GM23338 (cell line): Measurements from ENCODE around the gene NKX2-4. TPM values are rescaled to one million over a fixed set of nuclear protein-coding genes. Genes with fewer than 3 reads are reported as not detected.

Source experiments
- ATAC-seq: fragments of 200-7000 bp; cut with Tn5 transposase; 3 replicates; pipeline ENCODE4 v1.9.1; 2020
- DNase-seq: peaks from one replicate; pipeline ENCODE4 v3.0.0-alpha.2; 2015; ENCODE audit warnings: low spot score
- H2AFZ ChIP-seq: fragments of 200-600 bp; sonication (generic); 2 replicates; pipeline ENCODE4 v1.8.0; 2016; ENCODE audit warnings: antibody characterized with exemption, mild to moderate bottlenecking, moderate library complexity
- H3F3A ChIP-seq: fragments of 200-600 bp; sonication (generic); replicated peaks from 2 replicates; pipeline ENCODE4 v1.8.0; 2017; ENCODE audit warnings: antibody characterized with exemption, mixed run types, low read depth
- H3K27ac ChIP-seq: fragments of 200-600 bp; sonication (generic); 2 replicates; pipeline ENCODE4 v1.6.1; 2016; ENCODE audit warnings: low read depth
- H3K27me3 ChIP-seq: fragments of 200-600 bp; sonication (generic); 2 replicates; pipeline ENCODE4 v1.8.0; 2016; ENCODE audit warnings: mild to moderate bottlenecking, mixed run types, moderate library complexity; ENCODE audit not compliant: insufficient read depth
- H3K36me3 ChIP-seq: fragments of 200-600 bp; sonication (generic); 2 replicates; pipeline ENCODE4 v1.8.0; 2016; ENCODE audit warnings: mild to moderate bottlenecking; ENCODE audit not compliant: insufficient read depth
- H3K4me1 ChIP-seq: fragments of 200-600 bp; sonication (generic); 2 replicates; pipeline ENCODE4 v1.8.0; 2016; ENCODE audit warnings: mild to moderate bottlenecking, moderate library complexity; ENCODE audit not compliant: insufficient read depth
- H3K4me2 ChIP-seq: fragments of 200-600 bp; sonication (generic); 2 replicates; pipeline ENCODE4 v1.7.1; 2017; ENCODE audit warnings: mixed run types
- H3K4me3 ChIP-seq: fragments of 200-600 bp; sonication (generic); 2 replicates; pipeline ENCODE4 v1.6.1; 2016; ENCODE audit warnings: mixed run types
- H3K79me2 ChIP-seq: fragments of 200-600 bp; sonication (generic); replicated peaks from 2 replicates; pipeline ENCODE4 v1.8.0; 2017; ENCODE audit warnings: mild to moderate bottlenecking; ENCODE audit not compliant: insufficient read depth
- H3K9me2 ChIP-seq: fragments of 200-600 bp; sonication (generic); 2 replicates; pipeline ENCODE4 v1.8.0; 2017; ENCODE audit not compliant: insufficient read depth
- H4K20me1 ChIP-seq: fragments of 200-600 bp; sonication (generic); replicated peaks from 2 replicates; pipeline ENCODE4 v1.8.0; 2017; ENCODE audit warnings: mild to moderate bottlenecking; ENCODE audit not compliant: insufficient read depth
- H3K27ac Mint-ChIP-seq: 2 replicates; pipeline ENCODE4 v1.8.0; 2020; ENCODE audit warnings: inconsistent platforms, mild to moderate bottlenecking, moderate library complexity, mixed read lengths
- H3K27me3 Mint-ChIP-seq: 3 replicates; pipeline ENCODE4 v1.8.0; 2022; ENCODE audit warnings: low read depth, mild to moderate bottlenecking, moderate library complexity, mixed read lengths, inconsistent platforms; ENCODE audit not compliant: insufficient read depth, poor library complexity
- H3K36me3 Mint-ChIP-seq: 3 replicates; pipeline ENCODE4 v1.8.0; 2021; ENCODE audit warnings: low read depth, mild to moderate bottlenecking, inconsistent platforms, moderate library complexity, mixed read lengths
- H3K4me1 Mint-ChIP-seq: 3 replicates; pipeline ENCODE4 v1.8.0; 2020; ENCODE audit warnings: mild to moderate bottlenecking, inconsistent platforms, mixed read lengths
- H3K4me3 Mint-ChIP-seq: 3 replicates; pipeline ENCODE4 v1.8.0; 2021; ENCODE audit warnings: moderate library complexity, mild to moderate bottlenecking, inconsistent platforms, mixed read lengths
- H3K9me3 Mint-ChIP-seq: 3 replicates; pipeline ENCODE4 v1.8.0; 2020; ENCODE audit warnings: moderate library complexity, mild to moderate bottlenecking, inconsistent platforms, mixed read lengths
- CREB1 ChIP-seq: fragments of 250-450 bp; sonication (Bioruptor Pico); IDR thresholded peaks from 2 replicates; pipeline ENCODE4 v1.5.0; 2020; ENCODE audit warnings: low read depth, mild to moderate bottlenecking, moderate library complexity
- CTCF ChIP-seq, 2 experiments: fragments of 200-600 bp in 1 of 2; sonication (generic) in 1 of 2; conservative IDR thresholded peaks; 2 replicates each; pipeline versions ENCODE4 v1.5.1 to v1.6.1; 2016 to 2017; ENCODE audit warnings: antibody characterized with exemption in 2 of 2, low read depth in 2 of 2, mild to moderate bottlenecking in 2 of 2, moderate library complexity in 1 of 2
- ETS1 ChIP-seq: IDR thresholded peaks from 2 replicates; pipeline ENCODE4 v1.6.1; 2016; ENCODE audit warnings: antibody characterized with exemption
- EZH2 ChIP-seq: fragments of 200-600 bp; sonication (generic); IDR thresholded peaks from one replicate; pipeline ENCODE4 v1.8.0; 2017; ENCODE audit warnings: antibody characterized with exemption, mild to moderate bottlenecking, low read depth; ENCODE audit not compliant: unreplicated experiment
- EZH2phosphoT487 ChIP-seq: fragments of 200-600 bp; sonication (generic); IDR thresholded peaks from one replicate; pipeline ENCODE4 v1.8.1; 2018; ENCODE audit warnings: antibody characterized with exemption; ENCODE audit not compliant: unreplicated experiment
- JUNB ChIP-seq: IDR thresholded peaks from one replicate; pipeline ENCODE4 v1.6.1; 2016; ENCODE audit warnings: antibody characterized with exemption; ENCODE audit not compliant: unreplicated experiment
- NANOG ChIP-seq: IDR thresholded peaks from 2 replicates; pipeline ENCODE4 v1.6.1; 2016; ENCODE audit warnings: antibody characterized with exemption, borderline replicate concordance
- POLR2AphosphoS5 ChIP-seq: IDR thresholded peaks from 2 replicates; pipeline ENCODE4 v1.6.1; 2016; ENCODE audit warnings: antibody characterized with exemption, low read depth
- STAT1 ChIP-seq: IDR thresholded peaks from one replicate; pipeline ENCODE4 v1.6.1; 2016; ENCODE audit warnings: antibody characterized with exemption; ENCODE audit not compliant: unreplicated experiment
- ZNF114 ChIP-seq: fragments of 250-450 bp; sonication (Bioruptor Pico); IDR thresholded peaks from 2 replicates; pipeline ENCODE4 v1.5.0; 2020; ENCODE audit warnings: mild to moderate bottlenecking, moderate library complexity
- ZNF331 ChIP-seq: fragments of 250-450 bp; sonication (Bioruptor Pico); IDR thresholded peaks from 2 replicates; pipeline ENCODE4 v1.5.0; 2020; ENCODE audit warnings: low read depth, mild to moderate bottlenecking, moderate library complexity
- polyA plus RNA-seq: library from polyadenylated mRNA; unstranded; fragments of >200 nt; fragmentation: Nextera tagmentation; extraction: Ambion mirVana; gene quantifications from 2 replicates; pipeline ENCODE4 v1.2.1, GENCODE V29; 2016
- total RNA-seq: library from RNA; depleted of rRNA; stranded (reverse); fragments of >200 nt; shearing (Covaris generic); gene quantifications from 2 replicates; pipeline ENCODE4 v1.2.3, GENCODE V29; 2014
- TF ChIP-seq, protein P1 (sequence below): fragments of 250-450 bp; sonication (Bioruptor Pico); IDR thresholded peaks from 2 replicates; pipeline ENCODE4 v1.5.0; 2020; ENCODE audit warnings: mild to moderate bottlenecking, moderate library complexity
- TF ChIP-seq, protein P2 (sequence below): IDR thresholded peaks from one replicate; pipeline ENCODE4 v1.6.1; 2018; ENCODE audit warnings: antibody characterized with exemption; ENCODE audit not compliant: unreplicated experiment

The NKX2-4 gene
- total and polyA plus RNA-seq, 2 experiments from 2014 or later = 0.61 to 2.1 TPM

DNA sequence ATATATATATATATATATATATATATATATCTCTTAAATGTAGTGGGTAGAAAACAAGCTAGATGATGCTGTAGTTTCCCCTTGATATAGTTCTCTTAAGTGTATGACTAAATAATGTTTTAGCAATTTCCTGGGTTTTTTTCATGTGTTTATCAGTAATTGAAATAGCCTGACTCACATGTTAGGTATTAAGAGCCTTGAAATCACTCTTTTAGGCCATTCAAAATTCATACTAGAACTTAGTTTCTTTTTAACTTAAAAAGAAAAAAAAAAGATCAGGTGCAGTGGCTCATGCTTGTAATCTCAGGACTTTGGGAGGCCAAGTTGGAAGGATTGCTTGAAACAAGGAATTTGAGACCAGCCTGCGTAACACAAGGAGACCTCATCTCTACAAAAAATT is 44.1 kb downstream of the NKX2-4 start:
- Histone ChIP-seq H3K27me3 (no peaks in the 10 kb centered on the region), H3K79me2 (peaks cover 4% of the 10 kb centered on the region; the same call in 1 of the 2 replicates), H3K4me3 (no peak overlapping the region), H3K27ac (no peak overlapping the region), H3K36me3 (peaks cover 32% of the 10 kb centered on the region), H2AFZ (no peak overlapping the region), H3F3A (no peaks in the 10 kb centered on the region), H3K4me2 (no peak overlapping the region), H4K20me1 (peaks cover 7% of the 10 kb centered on the region; the same call in 1 of the 2 replicates), H3K9me2 (no peaks in the 10 kb centered on the region), H3K4me1 (no peaks in the 10 kb centered on the region)
- no peak for DNase-seq
- no peaks in the 10 kb centered on the region for H3K27me3 Mint-ChIP-seq
- TF ChIP-seq, protein P1, sequence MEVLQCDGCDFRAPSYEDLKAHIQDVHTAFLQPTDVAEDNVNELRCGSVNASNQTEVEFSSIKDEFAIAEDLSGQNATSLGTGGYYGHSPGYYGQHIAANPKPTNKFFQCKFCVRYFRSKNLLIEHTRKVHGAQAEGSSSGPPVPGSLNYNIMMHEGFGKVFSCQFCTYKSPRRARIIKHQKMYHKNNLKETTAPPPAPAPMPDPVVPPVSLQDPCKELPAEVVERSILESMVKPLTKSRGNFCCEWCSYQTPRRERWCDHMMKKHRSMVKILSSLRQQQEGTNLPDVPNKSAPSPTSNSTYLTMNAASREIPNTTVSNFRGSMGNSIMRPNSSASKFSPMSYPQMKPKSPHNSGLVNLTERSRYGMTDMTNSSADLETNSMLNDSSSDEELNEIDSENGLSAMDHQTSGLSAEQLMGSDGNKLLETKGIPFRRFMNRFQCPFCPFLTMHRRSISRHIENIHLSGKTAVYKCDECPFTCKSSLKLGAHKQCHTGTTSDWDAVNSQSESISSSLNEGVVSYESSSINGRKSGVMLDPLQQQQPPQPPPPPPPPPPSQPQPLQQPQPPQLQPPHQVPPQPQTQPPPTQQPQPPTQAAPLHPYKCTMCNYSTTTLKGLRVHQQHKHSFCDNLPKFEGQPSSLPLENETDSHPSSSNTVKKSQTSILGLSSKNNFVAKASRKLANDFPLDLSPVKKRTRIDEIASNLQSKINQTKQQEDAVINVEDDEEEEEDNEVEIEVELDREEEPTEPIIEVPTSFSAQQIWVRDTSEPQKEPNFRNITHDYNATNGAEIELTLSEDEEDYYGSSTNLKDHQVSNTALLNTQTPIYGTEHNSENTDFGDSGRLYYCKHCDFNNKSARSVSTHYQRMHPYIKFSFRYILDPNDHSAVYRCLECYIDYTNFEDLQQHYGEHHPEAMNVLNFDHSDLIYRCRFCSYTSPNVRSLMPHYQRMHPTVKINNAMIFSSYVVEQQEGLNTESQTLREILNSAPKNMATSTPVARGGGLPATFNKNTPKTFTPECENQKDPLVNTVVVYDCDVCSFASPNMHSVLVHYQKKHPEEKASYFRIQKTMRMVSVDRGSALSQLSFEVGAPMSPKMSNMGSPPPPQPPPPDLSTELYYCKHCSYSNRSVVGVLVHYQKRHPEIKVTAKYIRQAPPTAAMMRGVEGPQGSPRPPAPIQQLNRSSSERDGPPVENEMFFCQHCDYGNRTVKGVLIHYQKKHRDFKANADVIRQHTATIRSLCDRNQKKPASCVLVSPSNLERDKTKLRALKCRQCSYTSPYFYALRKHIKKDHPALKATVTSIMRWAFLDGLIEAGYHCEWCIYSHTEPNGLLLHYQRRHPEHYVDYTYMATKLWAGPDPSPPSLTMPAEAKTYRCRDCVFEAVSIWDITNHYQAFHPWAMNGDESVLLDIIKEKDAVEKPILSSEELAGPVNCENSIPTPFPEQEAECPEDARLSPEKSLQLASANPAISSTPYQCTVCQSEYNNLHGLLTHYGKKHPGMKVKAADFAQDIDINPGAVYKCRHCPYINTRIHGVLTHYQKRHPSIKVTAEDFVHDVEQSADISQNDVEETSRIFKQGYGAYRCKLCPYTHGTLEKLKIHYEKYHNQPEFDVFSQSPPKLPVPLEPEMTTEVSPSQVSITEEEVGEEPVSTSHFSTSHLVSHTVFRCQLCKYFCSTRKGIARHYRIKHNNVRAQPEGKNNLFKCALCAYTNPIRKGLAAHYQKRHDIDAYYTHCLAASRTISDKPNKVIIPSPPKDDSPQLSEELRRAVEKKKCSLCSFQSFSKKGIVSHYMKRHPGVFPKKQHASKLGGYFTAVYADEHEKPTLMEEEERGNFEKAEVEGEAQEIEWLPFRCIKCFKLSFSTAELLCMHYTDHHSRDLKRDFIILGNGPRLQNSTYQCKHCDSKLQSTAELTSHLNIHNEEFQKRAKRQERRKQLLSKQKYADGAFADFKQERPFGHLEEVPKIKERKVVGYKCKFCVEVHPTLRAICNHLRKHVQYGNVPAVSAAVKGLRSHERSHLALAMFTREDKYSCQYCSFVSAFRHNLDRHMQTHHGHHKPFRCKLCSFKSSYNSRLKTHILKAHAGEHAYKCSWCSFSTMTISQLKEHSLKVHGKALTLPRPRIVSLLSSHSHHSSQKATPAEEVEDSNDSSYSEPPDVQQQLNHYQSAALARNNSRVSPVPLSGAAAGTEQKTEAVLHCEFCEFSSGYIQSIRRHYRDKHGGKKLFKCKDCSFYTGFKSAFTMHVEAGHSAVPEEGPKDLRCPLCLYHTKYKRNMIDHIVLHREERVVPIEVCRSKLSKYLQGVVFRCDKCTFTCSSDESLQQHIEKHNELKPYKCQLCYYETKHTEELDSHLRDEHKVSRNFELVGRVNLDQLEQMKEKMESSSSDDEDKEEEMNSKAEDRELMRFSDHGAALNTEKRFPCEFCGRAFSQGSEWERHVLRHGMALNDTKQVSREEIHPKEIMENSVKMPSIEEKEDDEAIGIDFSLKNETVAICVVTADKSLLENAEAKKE (CRISPR knock-in tag) = no peak
- TF ChIP-seq ETS1 = no peak
- no peak for TF ChIP-seq STAT1
- no peak for TF ChIP-seq POLR2AphosphoS5
- TF ChIP-seq ZNF331 = no peak
- TF ChIP-seq CREB1 (CRISPR knock-in tag) = no peak
- TF ChIP-seq, protein P2, sequence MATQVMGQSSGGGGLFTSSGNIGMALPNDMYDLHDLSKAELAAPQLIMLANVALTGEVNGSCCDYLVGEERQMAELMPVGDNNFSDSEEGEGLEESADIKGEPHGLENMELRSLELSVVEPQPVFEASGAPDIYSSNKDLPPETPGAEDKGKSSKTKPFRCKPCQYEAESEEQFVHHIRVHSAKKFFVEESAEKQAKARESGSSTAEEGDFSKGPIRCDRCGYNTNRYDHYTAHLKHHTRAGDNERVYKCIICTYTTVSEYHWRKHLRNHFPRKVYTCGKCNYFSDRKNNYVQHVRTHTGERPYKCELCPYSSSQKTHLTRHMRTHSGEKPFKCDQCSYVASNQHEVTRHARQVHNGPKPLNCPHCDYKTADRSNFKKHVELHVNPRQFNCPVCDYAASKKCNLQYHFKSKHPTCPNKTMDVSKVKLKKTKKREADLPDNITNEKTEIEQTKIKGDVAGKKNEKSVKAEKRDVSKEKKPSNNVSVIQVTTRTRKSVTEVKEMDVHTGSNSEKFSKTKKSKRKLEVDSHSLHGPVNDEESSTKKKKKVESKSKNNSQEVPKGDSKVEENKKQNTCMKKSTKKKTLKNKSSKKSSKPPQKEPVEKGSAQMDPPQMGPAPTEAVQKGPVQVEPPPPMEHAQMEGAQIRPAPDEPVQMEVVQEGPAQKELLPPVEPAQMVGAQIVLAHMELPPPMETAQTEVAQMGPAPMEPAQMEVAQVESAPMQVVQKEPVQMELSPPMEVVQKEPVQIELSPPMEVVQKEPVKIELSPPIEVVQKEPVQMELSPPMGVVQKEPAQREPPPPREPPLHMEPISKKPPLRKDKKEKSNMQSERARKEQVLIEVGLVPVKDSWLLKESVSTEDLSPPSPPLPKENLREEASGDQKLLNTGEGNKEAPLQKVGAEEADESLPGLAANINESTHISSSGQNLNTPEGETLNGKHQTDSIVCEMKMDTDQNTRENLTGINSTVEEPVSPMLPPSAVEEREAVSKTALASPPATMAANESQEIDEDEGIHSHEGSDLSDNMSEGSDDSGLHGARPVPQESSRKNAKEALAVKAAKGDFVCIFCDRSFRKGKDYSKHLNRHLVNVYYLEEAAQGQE = no peak
- TF ChIP-seq CTCF (conservative IDR thresholded peaks at IDR 0.05; ENCODE audit: low read depth in 2 of 2) = no peak
- TF ChIP-seq NANOG = no peak
- TF ChIP-seq EZH2phosphoT487 = no peak
- TF ChIP-seq JUNB = no peak
- no peak for TF ChIP-seq ZNF114 (CRISPR knock-in tag)
- no peak for TF ChIP-seq EZH2
- no peaks in the 10 kb centered on the region for H3K9me3 Mint-ChIP-seq
- no peak for ATAC-seq
- no peak overlapping the region for H3K27ac Mint-ChIP-seq
- H3K36me3 Mint-ChIP-seq = peaks cover 38% of the 10 kb centered on the region
- H3K4me3 Mint-ChIP-seq = no peak overlapping the region
- no peaks in the 10 kb centered on the region for H3K4me1 Mint-ChIP-seq
